ENCODE results near the gene GALNT15.

The GALNT15 gene

DNA sequence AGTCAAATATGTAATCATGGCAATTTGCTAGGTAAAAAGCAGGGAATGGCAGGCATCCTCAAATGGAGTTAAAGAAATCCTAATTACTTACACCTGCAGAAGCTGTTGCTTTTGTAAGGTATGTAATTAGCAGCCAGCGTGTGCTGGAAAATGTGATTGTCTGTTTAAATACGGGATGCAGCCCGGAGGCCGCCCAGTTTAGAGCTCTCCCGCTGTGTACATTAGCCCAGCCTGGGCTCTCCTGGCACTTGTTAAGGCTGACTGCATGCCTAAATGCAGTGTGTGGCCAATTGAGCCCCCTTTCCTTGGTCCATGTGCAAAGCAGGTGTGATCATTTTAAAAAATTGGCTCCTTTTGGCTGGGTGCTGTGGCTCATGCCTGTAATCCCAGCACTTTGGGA lies 81.2 kb downstream of the GALNT15 start:
- no peak for TF ChIP-seq CEBPB (IDR thresholded peaks at IDR 0.05)
- no peak for TF ChIP-seq TAF1 (IDR thresholded peaks at IDR 0.05; ENCODE audit: low read depth)
- TF ChIP-seq, protein P1, sequence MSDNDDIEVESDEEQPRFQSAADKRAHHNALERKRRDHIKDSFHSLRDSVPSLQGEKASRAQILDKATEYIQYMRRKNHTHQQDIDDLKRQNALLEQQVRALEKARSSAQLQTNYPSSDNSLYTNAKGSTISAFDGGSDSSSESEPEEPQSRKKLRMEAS (IDR thresholded peaks at IDR 0.05), result no peak
- no peak for TF ChIP-seq FOXM1 (IDR thresholded peaks at IDR 0.05; ENCODE audit: borderline replicate concordance, low read depth)
- TF ChIP-seq, protein P2, sequence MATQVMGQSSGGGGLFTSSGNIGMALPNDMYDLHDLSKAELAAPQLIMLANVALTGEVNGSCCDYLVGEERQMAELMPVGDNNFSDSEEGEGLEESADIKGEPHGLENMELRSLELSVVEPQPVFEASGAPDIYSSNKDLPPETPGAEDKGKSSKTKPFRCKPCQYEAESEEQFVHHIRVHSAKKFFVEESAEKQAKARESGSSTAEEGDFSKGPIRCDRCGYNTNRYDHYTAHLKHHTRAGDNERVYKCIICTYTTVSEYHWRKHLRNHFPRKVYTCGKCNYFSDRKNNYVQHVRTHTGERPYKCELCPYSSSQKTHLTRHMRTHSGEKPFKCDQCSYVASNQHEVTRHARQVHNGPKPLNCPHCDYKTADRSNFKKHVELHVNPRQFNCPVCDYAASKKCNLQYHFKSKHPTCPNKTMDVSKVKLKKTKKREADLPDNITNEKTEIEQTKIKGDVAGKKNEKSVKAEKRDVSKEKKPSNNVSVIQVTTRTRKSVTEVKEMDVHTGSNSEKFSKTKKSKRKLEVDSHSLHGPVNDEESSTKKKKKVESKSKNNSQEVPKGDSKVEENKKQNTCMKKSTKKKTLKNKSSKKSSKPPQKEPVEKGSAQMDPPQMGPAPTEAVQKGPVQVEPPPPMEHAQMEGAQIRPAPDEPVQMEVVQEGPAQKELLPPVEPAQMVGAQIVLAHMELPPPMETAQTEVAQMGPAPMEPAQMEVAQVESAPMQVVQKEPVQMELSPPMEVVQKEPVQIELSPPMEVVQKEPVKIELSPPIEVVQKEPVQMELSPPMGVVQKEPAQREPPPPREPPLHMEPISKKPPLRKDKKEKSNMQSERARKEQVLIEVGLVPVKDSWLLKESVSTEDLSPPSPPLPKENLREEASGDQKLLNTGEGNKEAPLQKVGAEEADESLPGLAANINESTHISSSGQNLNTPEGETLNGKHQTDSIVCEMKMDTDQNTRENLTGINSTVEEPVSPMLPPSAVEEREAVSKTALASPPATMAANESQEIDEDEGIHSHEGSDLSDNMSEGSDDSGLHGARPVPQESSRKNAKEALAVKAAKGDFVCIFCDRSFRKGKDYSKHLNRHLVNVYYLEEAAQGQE (IDR thresholded peaks at IDR 0.05; ENCODE audit: low read depth), result no peak
- no peak for TF ChIP-seq CREB1 (IDR thresholded peaks at IDR 0.05; ENCODE audit: low read depth)
- TF ChIP-seq RAD21 (IDR thresholded peaks at IDR 0.05; ENCODE audit: low read depth), result no peak
- TF ChIP-seq, protein P3, sequence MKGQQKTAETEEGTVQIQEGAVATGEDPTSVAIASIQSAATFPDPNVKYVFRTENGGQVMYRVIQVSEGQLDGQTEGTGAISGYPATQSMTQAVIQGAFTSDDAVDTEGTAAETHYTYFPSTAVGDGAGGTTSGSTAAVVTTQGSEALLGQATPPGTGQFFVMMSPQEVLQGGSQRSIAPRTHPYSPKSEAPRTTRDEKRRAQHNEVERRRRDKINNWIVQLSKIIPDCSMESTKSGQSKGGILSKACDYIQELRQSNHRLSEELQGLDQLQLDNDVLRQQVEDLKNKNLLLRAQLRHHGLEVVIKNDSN (IDR thresholded peaks at IDR 0.05), result no peak
- TF ChIP-seq YY1 (IDR thresholded peaks at IDR 0.05; ENCODE audit: low read depth), result no peak
- no peak for TF ChIP-seq EP300 (IDR thresholded peaks at IDR 0.05; ENCODE audit: borderline replicate concordance)
- no peak for TF ChIP-seq ZBTB7A (IDR thresholded peaks at IDR 0.05; ENCODE audit: low read depth)
- no peak for TF ChIP-seq NFIC (IDR thresholded peaks at IDR 0.05)
- TF ChIP-seq TEAD4 (IDR thresholded peaks at IDR 0.05), result no peak

DNA sequence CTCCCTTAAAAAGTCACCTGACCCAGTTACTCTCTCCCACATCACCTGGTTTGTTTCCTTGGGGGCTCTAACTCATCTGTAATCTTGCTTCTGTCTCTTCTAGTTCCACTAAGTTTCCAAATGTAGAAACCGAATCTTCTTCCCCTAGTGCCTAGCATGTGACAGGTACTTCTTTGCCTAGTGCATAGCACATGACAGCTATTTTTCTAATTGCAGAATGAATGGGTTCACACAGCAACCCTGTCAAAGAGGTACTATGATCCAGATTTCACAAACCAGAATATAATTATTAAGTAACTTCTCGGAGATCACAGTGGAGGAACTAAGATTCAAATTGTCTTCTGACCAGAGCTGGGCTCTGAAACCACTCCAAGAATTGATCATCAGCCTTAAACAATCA lies 82.8 kb downstream of the GALNT15 start:
- TF ChIP-seq YY1 (IDR thresholded peaks at IDR 0.05; ENCODE audit: low read depth) (no peak), EGR1 (IDR thresholded peaks at IDR 0.05) (no peak), NFIC (IDR thresholded peaks at IDR 0.05) (no peak), ZBTB7A (IDR thresholded peaks at IDR 0.05; ENCODE audit: low read depth) (no peak), CEBPB (IDR thresholded peaks at IDR 0.05) (no peak), TEAD4 (IDR thresholded peaks at IDR 0.05) (no peak), EP300 (IDR thresholded peaks at IDR 0.05; ENCODE audit: borderline replicate concordance) (no peak), CREB1 (IDR thresholded peaks at IDR 0.05; ENCODE audit: low read depth) (no peak), TAF1 (IDR thresholded peaks at IDR 0.05; ENCODE audit: low read depth) (no peak), FOXM1 (IDR thresholded peaks at IDR 0.05; ENCODE audit: borderline replicate concordance, low read depth) (no peak), TCF12 (IDR thresholded peaks at IDR 0.05; ENCODE audit: low read depth) (no peak), RAD21 (IDR thresholded peaks at IDR 0.05; ENCODE audit: low read depth) (no peak)
- TF ChIP-seq, protein P2 (IDR thresholded peaks at IDR 0.05; ENCODE audit: low read depth), result no peak
- TF ChIP-seq, protein P1 (IDR thresholded peaks at IDR 0.05), result no peak
- TF ChIP-seq, protein P3 (IDR thresholded peaks at IDR 0.05), result no peak

DNA sequence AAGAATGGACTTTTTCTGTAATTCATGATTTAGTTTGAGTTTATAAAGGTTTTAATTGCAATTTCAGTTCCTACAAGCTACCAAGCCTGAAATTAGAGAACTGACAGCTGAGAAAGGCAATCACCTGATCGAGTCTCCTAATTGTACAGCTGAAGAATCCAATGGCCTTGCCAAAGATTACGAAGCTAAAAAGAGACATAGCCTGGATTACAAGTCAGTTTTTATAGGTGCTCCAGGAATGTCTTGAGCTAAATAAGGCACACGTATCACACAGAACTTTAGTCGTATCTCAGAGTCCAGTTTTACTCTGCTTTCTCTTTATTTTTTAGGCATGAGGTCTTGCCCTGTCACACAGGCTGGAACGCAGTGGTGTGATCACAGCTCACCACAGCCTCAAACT lies 83.7 kb downstream of the GALNT15 start:
- TF ChIP-seq NFIC (IDR thresholded peaks at IDR 0.05) (no peak), TEAD4 (IDR thresholded peaks at IDR 0.05) (no peak), FOXM1 (IDR thresholded peaks at IDR 0.05; ENCODE audit: borderline replicate concordance, low read depth) (no peak), ZBTB7A (IDR thresholded peaks at IDR 0.05; ENCODE audit: low read depth) (no peak), RAD21 (IDR thresholded peaks at IDR 0.05; ENCODE audit: low read depth) (no peak), CREB1 (IDR thresholded peaks at IDR 0.05; ENCODE audit: low read depth) (no peak), TAF1 (IDR thresholded peaks at IDR 0.05; ENCODE audit: low read depth) (no peak), EP300 (IDR thresholded peaks at IDR 0.05; ENCODE audit: borderline replicate concordance) (no peak), CEBPB (IDR thresholded peaks at IDR 0.05) (no peak), YY1 (IDR thresholded peaks at IDR 0.05; ENCODE audit: low read depth) (no peak), TCF12 (IDR thresholded peaks at IDR 0.05; ENCODE audit: low read depth) (no peak), EGR1 (IDR thresholded peaks at IDR 0.05) (no peak)
- TF ChIP-seq, protein P1 (IDR thresholded peaks at IDR 0.05), result no peak
- TF ChIP-seq, protein P3 (IDR thresholded peaks at IDR 0.05), result no peak
- TF ChIP-seq, protein P2 (IDR thresholded peaks at IDR 0.05; ENCODE audit: low read depth), result no peak

Data from Ishikawa (cell line).